ENCODE results near the gene TXNL4A. TPM values are rescaled to one million over a fixed set of nuclear protein-coding genes. Genes with fewer than 3 reads are reported as not detected.
"Not testable (repeated sequence)": the region's sequence is repeated elsewhere in the genome, so short reads cannot be mapped to it uniquely, and the experiment has no call there.

TXNL4A gene
- total RNA-seq, 2 experiments from 2014 or later: 169 to 175 TPM

- POLR2A ChIA-PET: interaction anchor here (0.6 to 1.6 kb wide), 2 partner anchors 11 to 26 kb away, joined by 3 to 4 read pairs; partner anchors contain the start of gene SLC66A2
- Mint-ChIP-seq H3K36me3 (no peaks in the 10 kb centered on the region), H3K4me1 (ENCODE audit: low read depth) (peaks cover 35% of the 10 kb centered on the region), H3K4me3 (no peak overlapping the region), H3K27ac (no peak overlapping the region), H3K27me3 (peaks cover 4% of the 10 kb centered on the region), H3K9me3 (no peaks in the 10 kb centered on the region)
- DNase-seq: no peak
- CTCF ChIA-PET: interaction anchor here (0.7 kb wide), 1 partner anchor 10 kb away, joined by 3 read pairs; the partner anchor contains the start of gene SLC66A2
- intact Hi-C loops (cut with micrococcal nuclease): loop anchor here (2.0 to 10.0 kb wide), 2 partner anchors 71 to 557 kb away; no protein-coding TSS in a partner anchor
Observed at GRCh38 chr18:79961527-79962291, 26.7 kb downstream of the TXNL4A start.

GRCh38 chr18:79960921-79961526 lies 27.3 kb downstream of the TXNL4A start:
- DNase-seq: no peak
- POLR2A ChIA-PET: interaction anchor here (0.6 to 1.6 kb wide), 2 partner anchors 10 to 26 kb away, joined by 3 to 4 read pairs; partner anchors contain the start of gene SLC66A2
- intact Hi-C loops (cut with micrococcal nuclease): loop anchor here (10.0 kb wide), 1 partner anchor 556 kb away; no protein-coding TSS in a partner anchor
- H3K27ac Mint-ChIP-seq: no peak overlapping the region
- no peaks in the 10 kb centered on the region for H3K36me3 Mint-ChIP-seq
- H3K9me3 Mint-ChIP-seq: no peaks in the 10 kb centered on the region
- CTCF ChIA-PET: no interaction called here
- peaks cover 4% of the 10 kb centered on the region for H3K27me3 Mint-ChIP-seq
- H3K4me3 Mint-ChIP-seq: no peak overlapping the region
- H3K4me1 Mint-ChIP-seq (ENCODE audit: low read depth): peaks cover 35% of the 10 kb centered on the region

- H3K9me3 Mint-ChIP-seq, POLR2A ChIA-PET, H3K27ac Mint-ChIP-seq, H3K36me3 Mint-ChIP-seq, H3K4me3 Mint-ChIP-seq, DNase-seq, H3K27me3 Mint-ChIP-seq: not testable (repeated sequence)
- H3K4me1 Mint-ChIP-seq (ENCODE audit: low read depth): peaks cover 31% of the 10 kb centered on the region
- intact Hi-C loops (cut with micrococcal nuclease): loop anchor here (10.0 kb wide), 1 partner anchor 555 kb away; no protein-coding TSS in a partner anchor
- CTCF ChIA-PET: interaction anchor here (1.3 kb wide), 1 partner anchor 196 kb away, joined by 3 read pairs; no protein-coding TSS in a partner anchor
Observed at GRCh38 chr18:79960161-79960801, 28.1 kb downstream of the TXNL4A start.

GRCh38 chr18:79958981-79959380 lies 29.4 kb downstream of the TXNL4A start:
- intact Hi-C loops (cut with micrococcal nuclease): no loop called here
- DNase-seq: no peak
- ChIA-PET POLR2A (no interaction called here), CTCF (interaction anchor here (0.9 to 1.3 kb wide), 2 partner anchors 10 to 197 kb away, joined by 3 read pairs; no protein-coding TSS in a partner anchor)
- H3K36me3 Mint-ChIP-seq: no peaks in the 10 kb centered on the region
- no peak overlapping the region for H3K27ac Mint-ChIP-seq
- H3K4me1 Mint-ChIP-seq (ENCODE audit: low read depth): peaks cover 34% of the 10 kb centered on the region
- no peaks in the 10 kb centered on the region for H3K9me3 Mint-ChIP-seq
- no peak overlapping the region for H3K4me3 Mint-ChIP-seq
- H3K27me3 Mint-ChIP-seq: peaks cover 4% of the 10 kb centered on the region

GRCh38 chr18:79956276-79956675 lies 32.1 kb downstream of the TXNL4A start:
- no peaks in the 10 kb centered on the region for H3K27me3 Mint-ChIP-seq
- no peak for DNase-seq
- H3K9me3 Mint-ChIP-seq: no peaks in the 10 kb centered on the region
- intact Hi-C loops (cut with micrococcal nuclease): no loop called here
- H3K27ac Mint-ChIP-seq: no peak overlapping the region
- peaks cover 20% of the 10 kb centered on the region for H3K4me1 Mint-ChIP-seq (ENCODE audit: low read depth)
- ChIA-PET POLR2A (no interaction called here), CTCF (no interaction called here)
- no peaks in the 10 kb centered on the region for H3K36me3 Mint-ChIP-seq
- H3K4me3 Mint-ChIP-seq: no peak overlapping the region

- H3K9me3 Mint-ChIP-seq: no peaks in the 10 kb centered on the region
- peaks cover 18% of the 10 kb centered on the region for H3K4me1 Mint-ChIP-seq (ENCODE audit: low read depth)
- H3K27ac Mint-ChIP-seq: no peak overlapping the region
- no peak overlapping the region for H3K4me3 Mint-ChIP-seq
- intact Hi-C loops (cut with micrococcal nuclease): no loop called here
- no peaks in the 10 kb centered on the region for H3K27me3 Mint-ChIP-seq
- DNase-seq: peak; percentile 60
- H3K36me3 Mint-ChIP-seq: no peaks in the 10 kb centered on the region
- POLR2A ChIA-PET: no interaction called here
- CTCF ChIA-PET: no interaction called here
Observed at GRCh38 chr18:79955302-79956075, 32.9 kb downstream of the TXNL4A start.

- intact Hi-C loops (cut with micrococcal nuclease): no loop called here
- Mint-ChIP-seq H3K36me3 (peaks cover under 1% of the 10 kb centered on the region), H3K4me1 (ENCODE audit: low read depth) (peaks cover 18% of the 10 kb centered on the region), H3K27me3 (no peaks in the 10 kb centered on the region), H3K9me3 (no peaks in the 10 kb centered on the region), H3K27ac (no peak overlapping the region), H3K4me3 (no peak overlapping the region)
- DNase-seq: no peak
- ChIA-PET POLR2A (no interaction called here), CTCF (interaction anchor here (0.9 to 1.6 kb wide), 2 partner anchors 8 to 10 kb away, joined by 4 to 5 read pairs; partner anchors contain the start of gene HSBP1L1)
Observed at GRCh38 chr18:79954791-79955190, 33.6 kb downstream of the TXNL4A start.

- H3K27me3 Mint-ChIP-seq: no peaks in the 10 kb centered on the region
- peaks cover 3% of the 10 kb centered on the region for H3K36me3 Mint-ChIP-seq
- intact Hi-C loops (cut with micrococcal nuclease): no loop called here
- H3K4me3 Mint-ChIP-seq: no peak overlapping the region
- ChIA-PET CTCF (interaction anchor here (0.9 to 1.6 kb wide), 2 partner anchors 9 to 10 kb away, joined by 4 to 5 read pairs; partner anchors contain the start of gene HSBP1L1), POLR2A (no interaction called here)
- peak; percentile 54 for DNase-seq
- H3K27ac Mint-ChIP-seq: no peak overlapping the region
- peaks cover 22% of the 10 kb centered on the region for H3K4me1 Mint-ChIP-seq (ENCODE audit: low read depth)
- H3K9me3 Mint-ChIP-seq: no peaks in the 10 kb centered on the region
Observed at GRCh38 chr18:79953971-79954651, 34.3 kb downstream of the TXNL4A start.

- intact Hi-C loops (cut with micrococcal nuclease): no loop called here
- no peak for DNase-seq
- H3K36me3 Mint-ChIP-seq: peaks cover 9% of the 10 kb centered on the region
- H3K27me3 Mint-ChIP-seq: no peaks in the 10 kb centered on the region
- peaks cover 29% of the 10 kb centered on the region for H3K4me1 Mint-ChIP-seq (ENCODE audit: low read depth)
- ChIA-PET POLR2A (no interaction called here), CTCF (interaction anchor here (1.6 kb wide), 1 partner anchor 11 kb away, joined by 5 read pairs; the partner anchor contains the start of gene HSBP1L1)
- no peak overlapping the region for H3K4me3 Mint-ChIP-seq
- no peaks in the 10 kb centered on the region for H3K9me3 Mint-ChIP-seq
- H3K27ac Mint-ChIP-seq: no peak overlapping the region
Observed at GRCh38 chr18:79952996-79953559, 35.3 kb downstream of the TXNL4A start.

GRCh38 chr18:79952456-79952995 lies 35.8 kb downstream of the TXNL4A start:
- intact Hi-C loops (cut with micrococcal nuclease): no loop called here
- ChIA-PET POLR2A (interaction anchor here (1.1 to 2.3 kb wide), 3 partner anchors 10 to 35 kb away, joined by 3 to 12 read pairs (median 8); partner anchors contain the start of genes HSBP1L1 and TXNL4A), CTCF (no interaction called here)
- Mint-ChIP-seq H3K36me3 (peaks cover 9% of the 10 kb centered on the region), H3K27me3 (no peaks in the 10 kb centered on the region), H3K4me1 (ENCODE audit: low read depth) (peaks cover 29% of the 10 kb centered on the region), H3K4me3 (no peak overlapping the region), H3K27ac (no peak overlapping the region), H3K9me3 (no peaks in the 10 kb centered on the region)
- no peak for DNase-seq
